K562 (cell line): ENCODE results near the gene TRIM65. TPM values are rescaled to one million over a fixed set of nuclear protein-coding genes. Genes with fewer than 3 reads are reported as not detected.
A peak's percentile ranks its signal among the peaks of the same experiment; 100 is the strongest.

Experiments used
- CREB1 ChIP-seq, 2 experiments: sonication (generic) in 1 of 2; formaldehyde crosslinking in 1 of 2; IDR thresholded peaks; 2 replicates each; pipeline versions ENCODE4 v1.6.1 to v1.8.0; 2012 to 2022; ENCODE audit warnings: inconsistent platforms in 1 of 2, mild to moderate bottlenecking in 1 of 2, missing genetic modification reagents in 1 of 2, moderate library complexity in 1 of 2
- ELF1 ChIP-seq: fragments of 200-800 bp; sonication (Bioruptor generic); IDR thresholded peaks from 2 replicates; pipeline ENCODE4 v1.6.1; 2016; ENCODE audit warnings: missing genetic modification characterization, missing compliant biosample characterization
- EP300 ChIP-seq: IDR thresholded peaks from 2 replicates; pipeline ENCODE4 v1.6.1; 2012; ENCODE audit warnings: low read length, improper control_type of control experiment
- ESRRA ChIP-seq: fragments of 450-650 bp; IDR thresholded peaks from 2 replicates; pipeline ENCODE4 v1.6.1; 2014; ENCODE audit warnings: low read depth, mild to moderate bottlenecking, moderate library complexity, borderline replicate concordance
- KDM2B ChIP-seq: fragments of 250-450 bp; sonication (Bioruptor Pico); IDR thresholded peaks from 2 replicates; pipeline ENCODE4 v1.8.0; 2021; ENCODE audit warnings: mild to moderate bottlenecking, moderate library complexity
- MAFG ChIP-seq: fragments of 450-650 bp; conservative IDR thresholded peaks from 2 replicates; pipeline ENCODE4 v1.6.1; 2016; ENCODE audit warnings: missing genetic modification characterization, missing compliant biosample characterization
- MYC ChIP-seq, 2 experiments: fragments of 250-450 bp in 1 of 2; sonication (Bioruptor Pico) in 1 of 2; IDR thresholded peaks; 2 replicates each; pipeline versions ENCODE4 v1.5.1 to v1.6.1; 2012 to 2021; ENCODE audit warnings: low read depth in 2 of 2, borderline replicate concordance in 1 of 2, improper control_type of control experiment in 1 of 2, low read length in 1 of 2, mild to moderate bottlenecking in 1 of 2, moderate library complexity in 1 of 2
- NFATC3 ChIP-seq: fragments of 450-650 bp; IDR thresholded peaks from 2 replicates; pipeline ENCODE4 v1.6.1; 2017; ENCODE audit warnings: mild to moderate bottlenecking
- POLR3G ChIP-seq: IDR thresholded peaks from 2 replicates; pipeline ENCODE4 v1.6.1; 2011; ENCODE audit not compliant: insufficient read length, insufficient replicate concordance; ENCODE audit errors: extremely low read depth
- PRMT5 ChIP-seq: sonication (generic); formaldehyde crosslinking; IDR thresholded peaks from 2 replicates; pipeline ENCODE4 v1.5.0; 2020; ENCODE audit warnings: missing genetic modification reagents
- RB1 ChIP-seq: fragments of 450-650 bp; IDR thresholded peaks from 2 replicates; pipeline ENCODE4 v1.6.1; 2017; ENCODE audit warnings: low read depth, mild to moderate bottlenecking
- RBBP5 ChIP-seq: fragments of 200-600 bp; sonication (generic); IDR thresholded peaks from 2 replicates; pipeline ENCODE4 v1.6.1; 2012; ENCODE audit warnings: borderline replicate concordance, mild to moderate bottlenecking, low read length, control low read depth, inconsistent platforms; ENCODE audit not compliant: insufficient read depth, poor library complexity, severe bottlenecking
- RBM17 ChIP-seq: fragments of 200-400 bp; formaldehyde crosslinking; IDR thresholded peaks from 2 replicates; pipeline ENCODE4 v1.6.1; 2017; ENCODE audit warnings: low read depth, mild to moderate bottlenecking, low read length, borderline replicate concordance
- RBM34 ChIP-seq: fragments of 200-400 bp; formaldehyde crosslinking; IDR thresholded peaks from 2 replicates; pipeline ENCODE4 v1.6.1; 2018; ENCODE audit warnings: low read length, borderline replicate concordance; ENCODE audit not compliant: insufficient read depth
- TAF7 ChIP-seq: fragments of 450-650 bp; IDR thresholded peaks from 2 replicates; pipeline ENCODE4 v1.6.1; 2016; ENCODE audit warnings: missing genetic modification characterization, missing compliant biosample characterization
- ZBTB1 ChIP-seq: sonication (generic); formaldehyde crosslinking; IDR thresholded peaks from 2 replicates; pipeline ENCODE4 v1.8.1; 2023; ENCODE audit warnings: missing genetic modification reagents, low read depth, mild to moderate bottlenecking, borderline replicate concordance
- ZC3H4 ChIP-seq: sonication (generic); formaldehyde crosslinking; IDR thresholded peaks from 2 replicates; pipeline ENCODE4 v1.9.0; 2021; ENCODE audit warnings: missing genetic modification reagents, borderline replicate concordance
- ZNF23 ChIP-seq: fragments of 250-450 bp; sonication (Bioruptor Pico); IDR thresholded peaks from 2 replicates; pipeline ENCODE4 v1.4.0; 2020; ENCODE audit warnings: mild to moderate bottlenecking
- polyA plus RNA-seq, 8 experiments: library from polyadenylated mRNA; depleted of rRNA in 4 of 8; stranded (reverse) in 5 of 8; unstranded in 3 of 8; fragments of >200 nt; fragmentation: Nextera tagmentation in 2 of 8; fragmentation: Illumina TruSeq in 1 of 8; extraction: Ambion mirVana in 2 of 8; extraction: Trizol in 1 of 8; gene quantifications; 2 replicates each; pipeline versions ENCODE4 v1.2.1 to v1.2.3, GENCODE V29; 2011 to 2014; ENCODE audit warnings: inconsistent platforms in 1 of 8, missing spikeins in 1 of 8
- total RNA-seq, 7 experiments: library from RNA; depleted of rRNA in 6 of 7; stranded (reverse); fragments of >200 nt in 6 of 7; fragmentation: Illumina TruSeq in 2 of 7; extraction: Trizol in 2 of 7; gene quantifications; 2 replicates each; pipeline versions ENCODE4 v1.2.1 to v1.2.3, GENCODE V29; 2011 to 2021; ENCODE audit warnings: low replicate concordance in 1 of 7
- TF ChIP-seq, protein P1 (sequence below): fragments of 250-450 bp; sonication (Bioruptor Pico); IDR thresholded peaks from 2 replicates; pipeline ENCODE4 v1.8.0; 2022; ENCODE audit warnings: inconsistent platforms, mild to moderate bottlenecking, moderate library complexity, borderline replicate concordance
- TF ChIP-seq, protein P2 (sequence below): sonication (generic); formaldehyde crosslinking; IDR thresholded peaks from 2 replicates; pipeline ENCODE4 v1.8.0; 2022; ENCODE audit warnings: missing genetic modification reagents, mild to moderate bottlenecking, moderate library complexity, borderline replicate concordance
- TF ChIP-seq, protein P3 (sequence below): fragments of 450-650 bp; conservative IDR thresholded peaks from 2 replicates; pipeline ENCODE4 v1.6.1; 2016; ENCODE audit warnings: missing genetic modification characterization, low read depth, mild to moderate bottlenecking, missing compliant biosample characterization, moderate library complexity

Gene TRIM65
- total and polyA plus RNA-seq, 9 of the 15 experiments (the other 6 are each of a cell fraction or from before 2014, with no cell fraction given), result 2.8 to 45.7 (median 22.9) TPM

DNA sequence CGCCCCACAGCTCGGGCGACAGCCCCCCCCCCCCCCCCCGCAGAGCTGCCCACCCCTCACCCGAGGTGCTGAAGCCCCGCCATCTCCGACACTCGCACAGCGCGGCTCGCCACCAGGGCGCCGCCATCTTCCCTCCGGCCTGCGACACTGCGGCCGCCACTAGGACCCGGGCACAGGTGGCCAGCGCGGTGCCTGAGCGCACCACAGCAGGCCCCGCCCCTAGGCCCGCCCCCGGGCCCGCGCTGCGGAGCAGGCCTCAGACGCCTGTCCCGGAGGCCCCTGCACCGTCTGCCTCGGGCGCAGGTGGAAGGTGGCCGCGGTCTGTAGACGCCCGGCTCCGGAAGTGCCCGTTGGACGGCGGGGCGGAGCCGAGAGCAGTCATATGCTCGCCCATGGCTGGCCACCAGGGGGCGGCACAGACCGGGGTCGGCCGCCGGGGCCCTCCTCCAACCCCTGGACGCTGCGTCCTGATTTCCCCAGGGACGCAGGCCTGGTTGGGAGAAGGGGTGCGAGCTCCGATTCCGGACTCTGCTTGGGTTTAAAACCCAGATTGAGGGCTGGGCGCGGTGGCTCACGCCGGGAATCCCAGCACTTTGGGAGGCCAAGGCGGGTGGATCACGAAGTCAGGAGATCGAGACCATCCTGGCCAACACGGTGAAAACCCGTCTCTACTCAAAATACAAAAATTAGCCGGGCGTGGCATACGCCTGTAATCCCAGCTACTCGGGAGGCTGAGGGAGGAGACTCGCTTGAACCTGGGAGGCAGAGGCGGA, 8.2 kb upstream of the TRIM65 start, which contains the start of gene MRPL38 (continued):
- peak; percentile 54; the same call in 1 of the 2 replicates for TF ChIP-seq CREB1 (IDR thresholded peaks at IDR 0.05)
- TF ChIP-seq CREB1 (CRISPR knock-in tag; IDR thresholded peaks at IDR 0.05), result peak; percentile 77
- TF ChIP-seq, protein P1, sequence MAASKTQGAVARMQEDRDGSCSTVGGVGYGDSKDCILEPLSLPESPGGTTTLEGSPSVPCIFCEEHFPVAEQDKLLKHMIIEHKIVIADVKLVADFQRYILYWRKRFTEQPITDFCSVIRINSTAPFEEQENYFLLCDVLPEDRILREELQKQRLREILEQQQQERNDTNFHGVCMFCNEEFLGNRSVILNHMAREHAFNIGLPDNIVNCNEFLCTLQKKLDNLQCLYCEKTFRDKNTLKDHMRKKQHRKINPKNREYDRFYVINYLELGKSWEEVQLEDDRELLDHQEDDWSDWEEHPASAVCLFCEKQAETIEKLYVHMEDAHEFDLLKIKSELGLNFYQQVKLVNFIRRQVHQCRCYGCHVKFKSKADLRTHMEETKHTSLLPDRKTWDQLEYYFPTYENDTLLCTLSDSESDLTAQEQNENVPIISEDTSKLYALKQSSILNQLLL (CRISPR knock-in tag), result no peak
- 0 out of 2 replicates have a peak, but pooled peaks have one; percentile 6 for TF ChIP-seq KDM2B (CRISPR knock-in tag)
- 0 out of 2 replicates have a peak, but pooled peaks have one; percentile 86 for TF ChIP-seq RBM34
- no peak for TF ChIP-seq ZC3H4 (CRISPR knock-in tag)
- TF ChIP-seq, protein P2, sequence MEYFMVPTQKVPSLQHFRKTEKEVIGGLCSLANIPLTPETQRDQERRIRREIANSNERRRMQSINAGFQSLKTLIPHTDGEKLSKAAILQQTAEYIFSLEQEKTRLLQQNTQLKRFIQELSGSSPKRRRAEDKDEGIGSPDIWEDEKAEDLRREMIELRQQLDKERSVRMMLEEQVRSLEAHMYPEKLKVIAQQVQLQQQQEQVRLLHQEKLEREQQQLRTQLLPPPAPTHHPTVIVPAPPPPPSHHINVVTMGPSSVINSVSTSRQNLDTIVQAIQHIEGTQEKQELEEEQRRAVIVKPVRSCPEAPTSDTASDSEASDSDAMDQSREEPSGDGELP (CRISPR knock-in tag), result peak; percentile 97
- TF ChIP-seq MYC (IDR thresholded peaks at IDR 0.05; ENCODE audit: low read depth, low read length), result peak; percentile 91
- TF ChIP-seq MYC (CRISPR knock-in tag; IDR thresholded peaks at IDR 0.05; ENCODE audit: borderline replicate concordance, low read depth), result no peak
- TF ChIP-seq ELF1, result peak; percentile 93
- TF ChIP-seq ZNF23 (CRISPR knock-in tag), result no peak
- TF ChIP-seq, protein P3, sequence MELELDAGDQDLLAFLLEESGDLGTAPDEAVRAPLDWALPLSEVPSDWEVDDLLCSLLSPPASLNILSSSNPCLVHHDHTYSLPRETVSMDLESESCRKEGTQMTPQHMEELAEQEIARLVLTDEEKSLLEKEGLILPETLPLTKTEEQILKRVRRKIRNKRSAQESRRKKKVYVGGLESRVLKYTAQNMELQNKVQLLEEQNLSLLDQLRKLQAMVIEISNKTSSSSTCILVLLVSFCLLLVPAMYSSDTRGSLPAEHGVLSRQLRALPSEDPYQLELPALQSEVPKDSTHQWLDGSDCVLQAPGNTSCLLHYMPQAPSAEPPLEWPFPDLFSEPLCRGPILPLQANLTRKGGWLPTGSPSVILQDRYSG (tag), result no peak
- no peak for TF ChIP-seq MAFG (tag)
- TF ChIP-seq NFATC3, result no peak
- TF ChIP-seq PRMT5, result no peak
- TF ChIP-seq ZBTB1, result peak; percentile 62; the same call in 1 of the 2 replicates
- TF ChIP-seq RBM17, result no peak
- TF ChIP-seq TAF7, result peak; percentile 37; the same call in 1 of the 2 replicates
- TF ChIP-seq RBBP5, result peak; percentile 82
- TF ChIP-seq RB1, result peak; percentile 95
- peak; percentile 79; the same call in 1 of the 2 replicates for TF ChIP-seq ESRRA
- TF ChIP-seq POLR3G, result no peak
- peak; percentile 45 for TF ChIP-seq EP300
